SK-N-MC (cell line): ENCODE measurements around the gene VPS25.

Experiments used
- EZH2 ChIP-seq: fragments of 200-600 bp; sonication (generic); IDR thresholded peaks from one replicate; pipeline ENCODE4 v1.6.1; 2017; ENCODE audit warnings: antibody characterized with exemption
- FOXP2 ChIP-seq: optimal IDR thresholded peaks from 2 replicates; pipeline ENCODE3; 2011; ENCODE audit warnings: mild to moderate bottlenecking, moderate library complexity; ENCODE audit not compliant: insufficient read depth; ENCODE audit errors: extremely low read length, control extremely low read depth
- POLR2AphosphoS5 ChIP-seq: IDR thresholded peaks from 2 replicates; pipeline ENCODE4 v1.6.1; 2012; ENCODE audit warnings: mild to moderate bottlenecking, low read depth, low read length, borderline replicate concordance

DNA sequence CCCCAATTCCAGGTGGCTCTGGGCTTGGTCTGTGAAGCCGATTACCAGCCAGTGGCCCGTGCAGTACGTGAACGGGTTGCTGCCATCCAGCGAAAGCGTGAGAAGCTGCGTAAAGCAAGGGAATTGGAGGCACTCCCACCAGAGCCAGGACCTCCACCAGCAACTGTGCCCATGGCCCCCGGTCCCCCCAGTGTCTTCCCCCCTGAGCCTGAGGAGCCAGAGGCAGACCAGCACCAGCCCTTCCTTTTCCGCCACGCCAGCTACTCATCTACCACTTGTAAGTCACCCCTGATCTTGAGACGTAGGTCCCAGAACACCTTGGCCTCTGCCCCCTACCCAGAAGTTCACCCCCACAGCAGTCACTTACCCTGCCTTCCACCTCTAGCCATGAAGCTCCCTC lies 14.0 kb downstream of the VPS25 start:
- no peak for TF ChIP-seq POLR2AphosphoS5
- TF ChIP-seq EZH2, result no peak
- no peak for TF ChIP-seq FOXP2
